Subcutaneous adipose tissue (tissue), 4 donors: ENCODE data around the gene EEPD1. TPM values are rescaled to one million over a fixed set of nuclear protein-coding genes. Genes with fewer than 3 reads are reported as not detected.

ENCODE experiments used
- CTCF ChIP-seq: fragments of 450-650 bp; IDR thresholded peaks from one replicate; pipeline ENCODE4 v1.5.1; 2016; ENCODE audit warnings: low read depth, mild to moderate bottlenecking, control low read depth, antibody characterized with exemption, moderate library complexity
- total RNA-seq, 4 donors: library from RNA; depleted of rRNA; stranded (reverse); fragments of >200 nt; gene quantifications; one replicate each; pipeline ENCODE4 v1.1.0, GENCODE V29; 2016

The EEPD1 gene
- total RNA-seq, 4 donors from 2014 or later = 22.2 to 57.3 (median 23.8) TPM

- TF ChIP-seq CTCF = no peak
Measured at GRCh38 chr7:36226151-36226550, 73.1 kb downstream of the EEPD1 start.

- TF ChIP-seq CTCF = no peak
Measured at GRCh38 chr7:36227223-36227622, 74.2 kb downstream of the EEPD1 start.

DNA sequence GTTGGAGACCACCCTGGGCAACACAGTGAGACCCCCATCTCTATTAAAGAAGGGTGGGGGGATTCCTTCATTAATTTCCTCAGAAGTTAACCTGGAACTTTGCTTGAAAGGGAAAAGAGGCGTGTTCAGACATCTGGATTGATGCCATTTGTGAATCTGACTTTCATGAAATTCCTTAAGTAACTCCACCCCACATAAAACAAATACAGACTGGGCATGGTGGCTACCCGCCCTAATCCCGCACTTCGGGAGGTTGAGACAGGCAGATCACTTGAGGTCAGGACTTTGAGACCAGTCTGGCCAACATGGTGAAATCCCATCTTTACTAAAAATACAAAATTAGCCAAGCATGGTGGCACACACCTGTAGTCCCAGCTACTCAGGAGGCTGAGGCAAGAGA is 75.0 kb downstream of the EEPD1 start:
- TF ChIP-seq CTCF = no peak

DNA sequence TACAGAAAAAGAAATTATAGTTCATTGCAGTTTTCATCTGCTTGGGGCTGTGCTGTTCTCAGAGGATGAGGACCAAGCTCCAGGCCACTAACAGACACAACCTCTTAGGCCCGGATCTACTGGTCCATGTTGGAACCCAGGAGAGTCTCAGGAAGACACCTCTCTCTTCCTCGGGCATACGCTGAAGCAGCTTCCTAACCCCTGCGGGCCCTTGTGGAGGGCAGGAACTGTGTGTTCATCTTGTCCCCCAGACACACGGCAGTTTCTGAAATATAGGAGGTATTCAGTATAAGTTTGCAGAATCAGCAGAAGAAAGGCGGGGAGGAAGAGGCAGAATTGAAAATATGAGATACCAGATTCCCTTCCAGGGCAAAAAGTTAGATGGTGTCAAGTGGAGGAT is 78.4 kb downstream of the EEPD1 start:
- TF ChIP-seq CTCF = no peak

- TF ChIP-seq CTCF = no peak
Measured at GRCh38 chr7:36232555-36232954, 79.5 kb downstream of the EEPD1 start.

DNA sequence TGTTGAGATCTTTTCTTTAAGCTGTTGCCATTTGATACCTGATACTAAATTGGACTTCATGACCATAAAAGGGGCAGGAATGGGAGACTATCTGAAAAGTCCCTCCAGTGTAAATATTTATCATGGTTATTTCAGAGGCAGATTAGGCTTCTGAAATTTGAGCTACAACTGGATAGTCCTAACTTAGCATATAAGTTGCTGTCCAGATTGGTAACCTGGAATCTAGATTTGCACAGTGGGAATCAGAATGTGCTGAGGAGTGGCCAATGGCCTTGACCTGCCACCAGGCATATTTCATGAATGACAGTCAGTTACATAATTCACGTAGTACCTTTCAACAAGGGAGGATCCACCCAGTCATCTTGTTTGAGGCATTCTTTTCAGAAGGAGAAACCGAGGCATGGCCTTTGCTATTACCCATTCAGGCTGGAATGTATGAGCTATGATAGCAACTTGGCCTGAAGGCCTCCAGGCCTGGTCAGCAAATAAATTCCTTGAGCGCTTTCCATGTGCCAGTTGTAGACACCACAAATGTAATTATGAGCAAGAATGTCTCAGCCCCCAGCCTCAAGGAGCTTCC is 80.0 kb downstream of the EEPD1 start:
- no peak for TF ChIP-seq CTCF

- no peak for TF ChIP-seq CTCF
Measured at GRCh38 chr7:36236073-36236472, 83.0 kb downstream of the EEPD1 start.
